Liver (tissue), 9 donors: ENCODE results near the gene ADCY7. TPM values are rescaled to one million over a fixed set of nuclear protein-coding genes. Genes with fewer than 3 reads are reported as not detected.
A peak's percentile ranks its signal among the peaks of the same experiment; 100 is the strongest.

Source experiments
- DNase-seq: peaks from one replicate; pipeline ENCODE4 v3.0.0-alpha.2; 2017; ENCODE audit warnings: low spot score
- H3K27ac ChIP-seq, 2 donors: one replicate each; pipeline ENCODE4 v1.7.0; 2013; ENCODE audit warnings: inconsistent platforms in 2 of 2, low read length in 2 of 2, control low read depth in 1 of 2, low read depth in 1 of 2, mild to moderate bottlenecking in 1 of 2
- H3K27me3 ChIP-seq, 4 donors: one replicate each; pipeline versions ENCODE4 v1.6.1 to v1.7.0; 2013; ENCODE audit warnings: low read length in 3 of 4, inconsistent platforms in 1 of 4, mild to moderate bottlenecking in 1 of 4, moderate library complexity in 1 of 4; ENCODE audit not compliant: control insufficient read depth in 4 of 4, insufficient read depth in 4 of 4
- H3K36me3 ChIP-seq, 4 donors: one replicate each; pipeline versions ENCODE4 v1.6.1 to v1.7.0; 2013; ENCODE audit warnings: low read length in 3 of 4, mild to moderate bottlenecking in 3 of 4, low read depth in 1 of 4, moderate library complexity in 1 of 4; ENCODE audit not compliant: control insufficient read depth in 4 of 4, insufficient read depth in 3 of 4
- H3K4me1 ChIP-seq, 4 donors: one replicate each; pipeline versions ENCODE4 v1.6.1 to v1.7.0; 2013; ENCODE audit warnings: low read length in 3 of 4, mild to moderate bottlenecking in 3 of 4, moderate library complexity in 1 of 4; ENCODE audit not compliant: control insufficient read depth in 4 of 4, insufficient read depth in 4 of 4
- H3K4me3 ChIP-seq, 3 donors: one replicate each; pipeline versions ENCODE4 v1.6.1 to v1.7.0; 2013; ENCODE audit warnings: low read length in 3 of 3, control low read depth in 1 of 3, low read depth in 1 of 3, mild to moderate bottlenecking in 1 of 3
- H3K9ac ChIP-seq, 2 donors: one replicate each; pipeline ENCODE4 v1.7.0; 2013; ENCODE audit warnings: low read length in 2 of 2, mild to moderate bottlenecking in 2 of 2, moderate library complexity in 2 of 2, control low read depth in 1 of 2, low read depth in 1 of 2
- H3K9me3 ChIP-seq, 4 donors: one replicate each; pipeline versions ENCODE4 v1.6.1 to v1.7.0; 2013; ENCODE audit warnings: low read length in 3 of 4; ENCODE audit not compliant: control insufficient read depth in 4 of 4
- EGR1 ChIP-seq, 2 donors: IDR thresholded peaks; 2 replicates each; pipeline ENCODE4 v1.6.1; 2016 to 2018; ENCODE audit warnings: antibody characterized with exemption in 2 of 2, low read depth in 2 of 2
- FOXA1 ChIP-seq: IDR thresholded peaks from 2 replicates; pipeline ENCODE4 v1.6.1; 2016; ENCODE audit warnings: antibody characterized with exemption
- FOXA2 ChIP-seq: IDR thresholded peaks from 2 replicates; pipeline ENCODE4 v1.6.1; 2016; ENCODE audit warnings: antibody characterized with exemption
- GABPA ChIP-seq, 2 donors: IDR thresholded peaks in 1 of 2; conservative IDR thresholded peaks in 1 of 2; 2 replicates each; pipeline ENCODE4 v1.6.1; 2016; ENCODE audit warnings: antibody characterized with exemption in 2 of 2, mild to moderate bottlenecking in 1 of 2, moderate library complexity in 1 of 2
- HNF4A ChIP-seq, 2 donors: conservative IDR thresholded peaks; 2 replicates each; pipeline ENCODE4 v1.6.1; 2016; ENCODE audit warnings: antibody characterized with exemption in 2 of 2, mild to moderate bottlenecking in 2 of 2
- HNF4G ChIP-seq: IDR thresholded peaks from 2 replicates; pipeline ENCODE4 v1.6.1; 2016; ENCODE audit warnings: antibody characterized with exemption
- NR2F2 ChIP-seq: IDR thresholded peaks from 2 replicates; pipeline ENCODE4 v1.6.1; 2016; ENCODE audit warnings: antibody characterized with exemption
- RAD21 ChIP-seq, 2 donors: IDR thresholded peaks; 2 replicates each; pipeline ENCODE4 v1.6.1; 2016; ENCODE audit warnings: antibody characterized with exemption in 2 of 2, mild to moderate bottlenecking in 2 of 2
- REST ChIP-seq: IDR thresholded peaks from 2 replicates; pipeline ENCODE4 v1.6.1; 2016; ENCODE audit warnings: antibody characterized with exemption, mild to moderate bottlenecking
- RXRA ChIP-seq, 2 donors: IDR thresholded peaks; 2 replicates each; pipeline ENCODE4 v1.6.1; 2017 to 2018; ENCODE audit warnings: antibody characterized with exemption in 2 of 2, mild to moderate bottlenecking in 1 of 2
- SP1 ChIP-seq: IDR thresholded peaks from 2 replicates; pipeline ENCODE4 v1.6.1; 2018; ENCODE audit warnings: antibody characterized with exemption, mild to moderate bottlenecking
- TAF1 ChIP-seq: conservative IDR thresholded peaks from 2 replicates; pipeline ENCODE4 v1.6.1; 2016; ENCODE audit warnings: antibody characterized with exemption, mild to moderate bottlenecking
- YY1 ChIP-seq: IDR thresholded peaks from 2 replicates; pipeline ENCODE4 v1.6.1; 2016; ENCODE audit warnings: antibody characterized with exemption, mild to moderate bottlenecking
- ZBTB33 ChIP-seq: IDR thresholded peaks from 2 replicates; pipeline ENCODE4 v1.6.1; 2016; ENCODE audit warnings: antibody characterized with exemption
- WGBS: extraction: QIAGEN DNeasy Blood & Tissue Kit; methylation state at CpG from one replicate; pipeline ENCODE4 v1.1.7; 2013; 5-methylcytosine and 5-hydroxymethylcytosine counted together
- polyA plus RNA-seq, 2 donors: library from polyadenylated mRNA; stranded (reverse) in 1 of 2; unstranded in 1 of 2; fragments of 200-250 nt in 1 of 2; fragments of >200 nt in 1 of 2; fragmentation: Nextera tagmentation in 1 of 2; extraction: Ambion mirVana in 1 of 2; gene quantifications; one replicate each; pipeline versions ENCODE4 v1.2.1 to v1.2.3, GENCODE V29; 2013 to 2015
- total RNA-seq, 2 donors: library from RNA; depleted of rRNA; stranded (reverse); fragments of >200 nt; gene quantifications; one replicate each; pipeline ENCODE4 v1.2.3, GENCODE V29; 2014
- TF ChIP-seq, protein P1 (sequence below): IDR thresholded peaks from 2 replicates; pipeline ENCODE4 v1.6.1; 2016; ENCODE audit warnings: antibody characterized with exemption
- TF ChIP-seq, protein P2 (sequence below): fragments of 150-350 bp; IDR thresholded peaks from 2 replicates; pipeline ENCODE4 v1.5.1; 2017; ENCODE audit warnings: improper control_type of control experiment, low read depth, low read length; ENCODE audit not compliant: missing input control
- TF ChIP-seq, protein P3 (sequence below): IDR thresholded peaks from 2 replicates; pipeline ENCODE4 v1.6.1; 2016; ENCODE audit warnings: antibody characterized with exemption
- donor health status: healthy.
- donor health status: healthy.
- donor health status: healthy.
- donor health status: healthy.
- donor health status: healthy.

The ADCY7 gene
- total and polyA plus RNA-seq, 4 donors, result 1.8 to 43.9 (median 7.4) TPM

GRCh38 chr16:50304467-50305440 lies 38.4 kb downstream of the ADCY7 start:
- no peak overlapping the region for H3K4me3 ChIP-seq
- no peak overlapping the region for H3K9ac ChIP-seq
- 94% methylated on average over 25 of the region's 25 CpGs for WGBS
- TF ChIP-seq NR2F2, result no peak
- TF ChIP-seq, protein P1, sequence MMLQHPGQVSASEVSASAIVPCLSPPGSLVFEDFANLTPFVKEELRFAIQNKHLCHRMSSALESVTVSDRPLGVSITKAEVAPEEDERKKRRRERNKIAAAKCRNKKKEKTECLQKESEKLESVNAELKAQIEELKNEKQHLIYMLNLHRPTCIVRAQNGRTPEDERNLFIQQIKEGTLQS, result no peak
- TF ChIP-seq HNF4A (conservative IDR thresholded peaks at IDR 0.05), result no peak
- TF ChIP-seq RAD21 (IDR thresholded peaks at IDR 0.05), result no peak
- TF ChIP-seq GABPA (IDR thresholded peaks at IDR 0.05 in 1 of 2, conservative IDR thresholded peaks at IDR 0.05 in 1 of 2), result no peak
- no peak for TF ChIP-seq RXRA (IDR thresholded peaks at IDR 0.05)
- TF ChIP-seq, protein P2, sequence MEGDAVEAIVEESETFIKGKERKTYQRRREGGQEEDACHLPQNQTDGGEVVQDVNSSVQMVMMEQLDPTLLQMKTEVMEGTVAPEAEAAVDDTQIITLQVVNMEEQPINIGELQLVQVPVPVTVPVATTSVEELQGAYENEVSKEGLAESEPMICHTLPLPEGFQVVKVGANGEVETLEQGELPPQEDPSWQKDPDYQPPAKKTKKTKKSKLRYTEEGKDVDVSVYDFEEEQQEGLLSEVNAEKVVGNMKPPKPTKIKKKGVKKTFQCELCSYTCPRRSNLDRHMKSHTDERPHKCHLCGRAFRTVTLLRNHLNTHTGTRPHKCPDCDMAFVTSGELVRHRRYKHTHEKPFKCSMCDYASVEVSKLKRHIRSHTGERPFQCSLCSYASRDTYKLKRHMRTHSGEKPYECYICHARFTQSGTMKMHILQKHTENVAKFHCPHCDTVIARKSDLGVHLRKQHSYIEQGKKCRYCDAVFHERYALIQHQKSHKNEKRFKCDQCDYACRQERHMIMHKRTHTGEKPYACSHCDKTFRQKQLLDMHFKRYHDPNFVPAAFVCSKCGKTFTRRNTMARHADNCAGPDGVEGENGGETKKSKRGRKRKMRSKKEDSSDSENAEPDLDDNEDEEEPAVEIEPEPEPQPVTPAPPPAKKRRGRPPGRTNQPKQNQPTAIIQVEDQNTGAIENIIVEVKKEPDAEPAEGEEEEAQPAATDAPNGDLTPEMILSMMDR, result no peak
- no peak for TF ChIP-seq FOXA2
- TF ChIP-seq SP1, result no peak
- TF ChIP-seq FOXA1, result no peak
- TF ChIP-seq EGR1 (IDR thresholded peaks at IDR 0.05; ENCODE audit: low read depth in 2 of 2), result no peak
- TF ChIP-seq YY1, result no peak
- TF ChIP-seq, protein P3, sequence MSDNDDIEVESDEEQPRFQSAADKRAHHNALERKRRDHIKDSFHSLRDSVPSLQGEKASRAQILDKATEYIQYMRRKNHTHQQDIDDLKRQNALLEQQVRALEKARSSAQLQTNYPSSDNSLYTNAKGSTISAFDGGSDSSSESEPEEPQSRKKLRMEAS, result no peak
- no peak for TF ChIP-seq ZBTB33
- no peak for TF ChIP-seq TAF1
- TF ChIP-seq HNF4G, result no peak
- no peak for TF ChIP-seq REST
- no peaks in the 10 kb centered on the region for H3K27me3 ChIP-seq
- peak; percentile 32 for DNase-seq
- no peak overlapping the region for H3K27ac ChIP-seq
- H3K36me3 ChIP-seq, result no peaks in the 10 kb centered on the region
- H3K9me3 ChIP-seq, result no peaks in the 10 kb centered on the region
- no peaks in the 10 kb centered on the region for H3K4me1 ChIP-seq
